Fibroblast of lung (primary cell): ENCODE results near the gene PIK3CB. TPM values are rescaled to one million over a fixed set of nuclear protein-coding genes. Genes with fewer than 3 reads are reported as not detected.

Source experiments
- DNase-seq, 2 donors: peaks; one replicate each; pipeline versions ENCODE4 v3.0.0 to v3.0.0-alpha.2; 2010; ENCODE audit warnings: low read depth in 2 of 2
- H2AFZ ChIP-seq: 2 replicates; pipeline ENCODE4 v1.5.1; 2012; ENCODE audit warnings: low read length, control low read depth, inconsistent platforms
- H3K27ac ChIP-seq: 2 replicates; pipeline ENCODE4 v1.5.1; 2011; ENCODE audit warnings: low read length, control low read depth; ENCODE audit not compliant: insufficient read depth
- H3K27me3 ChIP-seq: 2 replicates; pipeline ENCODE4 v1.5.1; 2011; ENCODE audit warnings: mild to moderate bottlenecking, low read length; ENCODE audit not compliant: control insufficient read depth, insufficient read depth
- H3K36me3 ChIP-seq: 2 replicates; pipeline ENCODE4 v1.5.1; 2011; ENCODE audit warnings: low read length; ENCODE audit not compliant: control insufficient read depth, insufficient read depth
- H3K4me1 ChIP-seq: 2 replicates; pipeline ENCODE4 v1.5.1; 2011; ENCODE audit warnings: low read length; ENCODE audit not compliant: control insufficient read depth, insufficient read depth; ENCODE audit errors: extremely low read depth
- H3K4me2 ChIP-seq: 2 replicates; pipeline ENCODE4 v1.5.1; 2011; ENCODE audit warnings: low read length, control low read depth; ENCODE audit not compliant: insufficient read depth; ENCODE audit errors: extremely low read depth
- H3K4me3 ChIP-seq, 4 experiments: fragments of 200-600 bp in 1 of 4; sonication (generic) in 1 of 4; replicated peaks in 1 of 4; 2 replicates each; pipeline ENCODE4 v1.5.1; 2011 to 2016; ENCODE audit warnings: low read length in 4 of 4, low read depth in 3 of 4, mild to moderate bottlenecking in 3 of 4, control low read depth in 2 of 4, inconsistent platforms in 1 of 4, mixed read lengths in 1 of 4; ENCODE audit not compliant: insufficient read depth in 1 of 4; ENCODE audit errors: control extremely low read depth in 1 of 4
- H3K79me2 ChIP-seq: 2 replicates; pipeline ENCODE4 v1.5.1; 2012; ENCODE audit warnings: mild to moderate bottlenecking, low read length, inconsistent platforms; ENCODE audit not compliant: control insufficient read depth, insufficient read depth
- H3K9ac ChIP-seq: 2 replicates; pipeline ENCODE4 v1.5.1; 2011; ENCODE audit warnings: mild to moderate bottlenecking, low read length, control low read depth; ENCODE audit not compliant: insufficient read depth
- H3K9me3 ChIP-seq: 2 replicates; pipeline ENCODE4 v1.5.1; 2012; ENCODE audit warnings: low read depth, low read length; ENCODE audit not compliant: control insufficient read depth, insufficient read depth
- H4K20me1 ChIP-seq: 2 replicates; pipeline ENCODE4 v1.5.1; 2011; ENCODE audit warnings: low read length; ENCODE audit not compliant: control insufficient read depth, insufficient read depth; ENCODE audit errors: extremely low read depth
- CTCF ChIP-seq, 2 donors: IDR thresholded peaks in 1 of 2; conservative IDR thresholded peaks in 1 of 2; 1 replicate in 1 of 2; 2 replicates in 1 of 2; pipeline ENCODE4 v1.5.1; 2011 to 2012; ENCODE audit warnings: low read length in 2 of 2, control low read depth in 1 of 2, inconsistent platforms in 1 of 2, low read depth in 1 of 2, mild to moderate bottlenecking in 1 of 2
- EZH2 ChIP-seq: IDR thresholded peaks from 2 replicates; pipeline ENCODE4 v1.5.1; 2012; ENCODE audit warnings: low read length, control low read depth, mild to moderate bottlenecking; ENCODE audit errors: missing control alignments
- polyA plus RNA-seq, 2 donors: library from polyadenylated mRNA; depleted of rRNA in 1 of 2; stranded (reverse) in 1 of 2; unstranded in 1 of 2; fragments of >200 nt; gene quantifications; 2 replicates each; pipeline ENCODE4 v1.2.1, GENCODE V29; 2011 to 2012; ENCODE audit warnings: missing spikeins in 1 of 2
- total RNA-seq: library from RNA; depleted of rRNA; stranded (reverse); fragments of >200 nt; gene quantifications from 2 replicates; pipeline ENCODE4 v1.2.1, GENCODE V29; 2014

PIK3CB gene
- total and polyA plus RNA-seq, 2 donors (not counting 1 experiment from before 2014, with no cell fraction given) = 12.4 to 17.0 TPM

- Histone ChIP-seq H3K27me3 (no peaks in the 10 kb centered on the region), H3K9ac (no peak overlapping the region), H3K4me2 (no peak overlapping the region), H4K20me1 (no peaks in the 10 kb centered on the region), H3K27ac (no peak overlapping the region), H3K9me3 (no peaks in the 10 kb centered on the region), H3K4me3 (no peak overlapping the region), H3K4me1 (no peaks in the 10 kb centered on the region), H2AFZ (no peak overlapping the region), H3K36me3 (no peaks in the 10 kb centered on the region), H3K79me2 (no peaks in the 10 kb centered on the region)
- DNase-seq = no peak
- TF ChIP-seq CTCF (conservative IDR thresholded peaks at IDR 0.05 in 1 of 2, IDR thresholded peaks at IDR 0.05 in 1 of 2; ENCODE audit: low read depth in 1 of 2, low read length in 2 of 2) = no peak
- no peak for TF ChIP-seq EZH2
Observed at GRCh38 chr3:138629526-138629925, 205.2 kb downstream of the PIK3CB start.

GRCh38 chr3:138625707-138626365 lies 208.9 kb downstream of the PIK3CB start:
- Histone ChIP-seq H2AFZ (no peak overlapping the region), H3K4me2 (no peak overlapping the region), H4K20me1 (no peaks in the 10 kb centered on the region), H3K4me1 (no peaks in the 10 kb centered on the region), H3K27me3 (no peaks in the 10 kb centered on the region), H3K36me3 (no peaks in the 10 kb centered on the region), H3K27ac (no peak overlapping the region), H3K4me3 (no peak overlapping the region), H3K79me2 (no peaks in the 10 kb centered on the region), H3K9ac (no peak overlapping the region), H3K9me3 (no peaks in the 10 kb centered on the region)
- TF ChIP-seq EZH2 = no peak
- TF ChIP-seq CTCF (conservative IDR thresholded peaks at IDR 0.05 in 1 of 2, IDR thresholded peaks at IDR 0.05 in 1 of 2; ENCODE audit: low read depth in 1 of 2, low read length in 2 of 2) = no peak
- DNase-seq = peak; percentile 28 to 71

GRCh38 chr3:138624518-138624917 lies 210.2 kb downstream of the PIK3CB start:
- no peaks in the 10 kb centered on the region for H4K20me1 ChIP-seq
- no peaks in the 10 kb centered on the region for H3K4me1 ChIP-seq
- H3K27me3 ChIP-seq = no peaks in the 10 kb centered on the region
- no peak overlapping the region for H2AFZ ChIP-seq
- no peaks in the 10 kb centered on the region for H3K79me2 ChIP-seq
- H3K4me2 ChIP-seq = no peak overlapping the region
- no peak overlapping the region for H3K27ac ChIP-seq
- TF ChIP-seq CTCF (conservative IDR thresholded peaks at IDR 0.05 in 1 of 2, IDR thresholded peaks at IDR 0.05 in 1 of 2; ENCODE audit: low read depth in 1 of 2, low read length in 2 of 2) = no peak
- no peak for TF ChIP-seq EZH2
- no peaks in the 10 kb centered on the region for H3K9me3 ChIP-seq
- no peak overlapping the region for H3K9ac ChIP-seq
- no peak for DNase-seq
- H3K4me3 ChIP-seq = no peak overlapping the region
- H3K36me3 ChIP-seq = no peaks in the 10 kb centered on the region
